Measurements from ENCODE around the gene GAS6. TPM values are rescaled to one million over a fixed set of nuclear protein-coding genes. Genes with fewer than 3 reads are reported as not detected.

GAS6 gene
- total and polyA plus RNA-seq, 9 of the 15 experiments (the other 6 are each of a cell fraction or from before 2014, with no cell fraction given): 0.14 to 9.7 (median 4.7) TPM; not detected in 1

DNA sequence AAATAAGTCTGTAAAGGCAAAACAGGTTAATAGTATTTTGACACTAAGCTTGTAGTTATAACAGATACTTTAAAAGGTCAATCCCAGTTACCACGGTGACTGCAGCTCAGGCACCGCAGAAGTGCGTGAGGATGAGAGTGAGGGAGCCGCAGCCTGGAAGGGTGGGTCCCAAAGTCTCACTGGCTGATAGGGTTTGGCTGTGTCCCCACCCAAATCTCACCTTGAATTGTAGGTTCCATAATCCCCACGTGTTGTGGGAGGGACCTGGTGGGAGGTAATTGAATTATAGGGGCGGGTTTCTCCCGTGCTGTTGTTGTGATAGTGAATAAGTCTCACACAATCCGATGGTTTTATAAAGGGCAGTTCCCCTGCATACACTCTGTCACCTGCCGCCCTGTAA lies 40.0 kb upstream of the GAS6 start (continued):
- TF ChIP-seq, protein P1, sequence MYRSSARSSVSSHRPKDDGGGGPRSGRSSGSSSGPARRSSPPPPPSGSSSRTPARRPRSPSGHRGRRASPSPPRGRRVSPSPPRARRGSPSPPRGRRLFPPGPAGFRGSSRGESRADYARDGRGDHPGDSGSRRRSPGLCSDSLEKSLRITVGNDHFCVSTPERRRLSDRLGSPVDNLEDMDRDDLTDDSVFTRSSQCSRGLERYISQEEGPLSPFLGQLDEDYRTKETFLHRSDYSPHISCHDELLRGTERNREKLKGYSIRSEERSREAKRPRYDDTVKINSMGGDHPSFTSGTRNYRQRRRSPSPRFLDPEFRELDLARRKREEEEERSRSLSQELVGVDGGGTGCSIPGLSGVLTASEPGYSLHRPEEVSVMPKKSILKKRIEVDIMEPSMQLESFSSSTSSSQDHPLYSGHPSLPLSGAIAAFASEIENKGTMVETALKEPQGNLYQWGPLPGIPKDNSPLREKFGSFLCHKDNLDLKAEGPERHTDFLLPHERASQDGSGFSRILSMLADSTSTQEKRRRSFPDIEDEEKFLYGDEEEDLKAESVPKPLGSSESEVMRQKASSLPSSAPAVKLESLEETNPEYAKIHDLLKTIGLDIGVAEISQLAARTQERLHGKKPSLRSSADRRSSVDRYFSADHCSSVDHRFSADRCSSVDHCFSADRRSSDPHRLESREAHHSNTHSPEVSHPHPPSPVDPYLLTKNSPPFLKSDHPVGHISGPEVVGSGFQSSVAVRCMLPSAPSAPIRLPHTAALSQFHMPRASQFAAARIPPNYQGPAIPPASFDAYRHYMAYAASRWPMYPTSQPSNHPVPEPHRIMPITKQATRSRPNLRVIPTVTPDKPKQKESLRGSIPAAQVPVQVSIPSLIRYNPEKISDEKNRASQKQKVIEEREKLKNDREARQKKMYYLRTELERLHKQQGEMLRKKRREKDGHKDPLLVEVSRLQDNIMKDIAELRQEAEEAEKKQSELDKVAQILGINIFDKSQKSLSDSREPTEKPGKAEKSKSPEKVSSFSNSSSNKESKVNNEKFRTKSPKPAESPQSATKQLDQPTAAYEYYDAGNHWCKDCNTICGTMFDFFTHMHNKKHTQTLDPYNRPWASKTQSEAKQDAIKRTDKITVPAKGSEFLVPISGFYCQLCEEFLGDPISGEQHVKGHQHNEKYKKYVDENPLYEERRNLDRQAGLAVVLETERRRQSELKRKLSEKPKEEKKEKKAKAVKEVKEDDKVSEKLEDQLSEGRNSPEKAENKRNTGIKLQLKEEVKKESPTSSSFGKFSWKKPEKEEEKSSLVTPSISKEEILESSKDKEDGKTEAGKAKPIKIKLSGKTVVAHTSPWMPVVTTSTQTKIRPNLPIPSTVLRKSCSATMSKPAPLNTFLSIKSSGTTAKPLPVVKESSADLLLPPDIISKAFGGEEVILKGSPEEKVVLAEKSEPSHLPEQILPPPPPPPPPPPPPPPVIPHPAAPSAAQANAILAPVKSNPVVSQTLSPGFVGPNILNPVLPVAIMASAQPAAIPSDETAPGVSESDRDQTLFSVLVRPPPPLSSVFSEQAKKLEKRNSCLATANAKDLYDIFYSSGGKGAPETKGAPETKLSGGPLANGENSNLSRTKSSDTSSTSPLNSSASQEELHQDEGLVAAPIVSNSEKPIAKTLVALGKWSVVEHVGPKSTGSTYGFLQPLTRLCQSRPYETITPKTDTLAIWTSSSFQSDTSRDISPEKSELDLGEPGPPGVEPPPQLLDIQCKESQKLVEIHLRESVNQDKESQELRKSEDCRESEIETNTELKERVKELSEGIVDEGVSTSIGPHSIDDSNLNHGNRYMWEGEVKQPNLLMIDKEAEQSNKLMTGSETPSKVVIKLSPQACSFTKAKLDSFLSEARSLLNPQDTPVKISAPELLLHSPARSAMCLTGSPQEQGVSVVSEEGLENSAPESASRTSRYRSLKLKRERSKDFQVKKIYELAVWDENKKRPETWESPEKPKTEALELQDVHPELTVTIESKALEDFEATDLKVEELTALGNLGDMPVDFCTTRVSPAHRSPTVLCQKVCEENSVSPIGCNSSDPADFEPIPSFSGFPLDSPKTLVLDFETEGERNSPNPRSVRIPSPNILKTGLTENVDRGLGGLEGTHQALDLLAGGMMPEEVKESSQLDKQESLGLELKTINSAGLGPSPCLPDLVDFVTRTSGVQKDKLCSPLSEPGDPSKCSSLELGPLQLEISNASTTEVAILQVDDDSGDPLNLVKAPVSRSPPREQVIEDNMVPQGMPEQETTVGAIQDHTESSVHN (IDR thresholded peaks at IDR 0.05; ENCODE audit: borderline replicate concordance in 1 of 2, low read depth in 1 of 2): no peak
- TF ChIP-seq CBX2 (IDR thresholded peaks at IDR 0.05; ENCODE audit: insufficient read depth, low read length, poor library complexity, severe bottlenecking): no peak

Data from K562 (cell line).